GM06990 (cell line): ENCODE results near the gene MOSMO.
"Not testable (repeated sequence)": the region's sequence is repeated elsewhere in the genome, so short reads cannot be mapped to it uniquely, and the experiment has no call there.

Experiments
- DNase-seq: peaks from one replicate; pipeline ENCODE4 v3.0.0-alpha.2; 2011; ENCODE audit not compliant: insufficient read length; ENCODE audit errors: extremely low read depth
- H3K27me3 ChIP-seq: replicated peaks from 2 replicates; pipeline ENCODE4 v1.6.0; 2011; ENCODE audit warnings: low read length; ENCODE audit not compliant: control insufficient read depth, insufficient read depth
- H3K36me3 ChIP-seq: 2 replicates; pipeline ENCODE4 v1.5.1; 2011; ENCODE audit warnings: low read length; ENCODE audit not compliant: control insufficient read depth, insufficient read depth
- H3K4me3 ChIP-seq: replicated peaks from 2 replicates; pipeline ENCODE4 v1.5.1; 2011; ENCODE audit warnings: low read depth, mild to moderate bottlenecking, control low read depth, low read length
- TF ChIP-seq, protein P1 (sequence below): IDR thresholded peaks from 2 replicates; pipeline ENCODE4 v1.5.1; 2011; ENCODE audit warnings: low read length, control low read depth, mild to moderate bottlenecking, inconsistent platforms; ENCODE audit not compliant: insufficient read depth, poor library complexity, severe bottlenecking

MOSMO gene

DNA sequence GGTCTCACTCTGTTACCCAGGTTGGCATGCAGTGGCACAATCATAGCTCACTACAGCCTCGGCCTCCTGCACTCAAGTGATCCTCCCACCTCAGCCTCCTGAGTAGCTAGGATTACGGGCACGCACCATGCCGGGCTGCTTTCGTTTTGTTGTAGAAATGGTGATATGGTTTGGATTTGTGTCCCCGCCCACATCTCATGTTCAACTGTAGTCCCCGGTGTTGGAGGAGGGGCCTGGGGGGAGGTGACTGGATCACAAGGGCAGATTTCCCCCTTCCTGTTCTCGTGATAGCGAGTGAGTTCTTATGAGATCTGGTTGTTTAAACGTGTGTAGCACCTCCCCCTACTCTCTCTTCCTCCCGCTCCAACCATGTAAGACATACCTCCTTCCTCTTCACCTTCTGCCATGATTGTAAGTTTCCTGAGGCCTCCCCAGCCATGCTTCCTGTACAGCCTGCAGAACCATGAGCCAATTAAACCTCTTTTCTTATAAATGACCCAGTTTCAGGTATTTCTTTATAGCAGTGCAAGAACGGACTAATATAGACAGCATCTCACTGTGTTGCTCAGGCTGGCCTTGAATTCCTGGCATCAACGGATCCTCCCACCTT, 12.9 kb upstream of the MOSMO start:
- no peak for DNase-seq

DNA sequence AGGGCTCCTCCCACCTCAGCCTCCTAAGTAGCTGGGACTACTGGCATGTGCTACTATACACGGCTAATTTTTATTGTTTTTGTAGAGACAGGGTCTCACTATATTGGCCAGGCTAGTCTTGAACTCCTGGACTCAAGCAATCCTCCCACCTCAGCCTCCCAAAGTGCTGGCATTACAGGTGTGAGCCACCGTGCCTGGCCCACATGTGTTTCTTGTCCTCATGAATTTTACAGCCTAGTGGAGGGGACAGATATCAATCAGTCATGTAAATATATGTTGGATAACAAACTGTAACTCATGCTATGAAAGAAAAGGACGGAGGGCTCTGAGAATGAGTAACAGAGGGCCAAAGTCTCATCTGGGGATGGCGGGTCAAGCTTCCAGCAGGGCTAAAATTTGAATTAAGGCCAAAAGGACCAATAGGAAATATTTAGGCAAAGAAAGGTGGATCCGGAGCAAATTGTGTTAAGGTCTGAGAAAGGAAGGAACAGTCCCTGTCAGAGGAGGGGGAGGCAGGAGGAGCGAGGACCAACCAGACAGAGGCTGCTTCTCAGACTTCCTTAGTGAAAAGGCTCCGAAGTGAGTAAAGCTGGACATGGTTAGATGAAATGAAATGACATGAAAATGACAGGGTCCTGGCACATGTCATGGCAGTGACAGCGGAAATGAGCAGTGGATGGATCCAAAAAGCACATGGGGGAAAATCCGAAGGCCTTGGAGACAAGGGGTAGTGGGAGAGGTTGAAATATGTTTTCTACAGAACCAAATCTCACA, 10.8 kb upstream of the MOSMO start:
- Histone ChIP-seq H3K27me3 (no peaks in the 10 kb centered on the region), H3K4me3 (no peak overlapping the region), H3K36me3 (no peaks in the 10 kb centered on the region)
- TF ChIP-seq, protein P1, sequence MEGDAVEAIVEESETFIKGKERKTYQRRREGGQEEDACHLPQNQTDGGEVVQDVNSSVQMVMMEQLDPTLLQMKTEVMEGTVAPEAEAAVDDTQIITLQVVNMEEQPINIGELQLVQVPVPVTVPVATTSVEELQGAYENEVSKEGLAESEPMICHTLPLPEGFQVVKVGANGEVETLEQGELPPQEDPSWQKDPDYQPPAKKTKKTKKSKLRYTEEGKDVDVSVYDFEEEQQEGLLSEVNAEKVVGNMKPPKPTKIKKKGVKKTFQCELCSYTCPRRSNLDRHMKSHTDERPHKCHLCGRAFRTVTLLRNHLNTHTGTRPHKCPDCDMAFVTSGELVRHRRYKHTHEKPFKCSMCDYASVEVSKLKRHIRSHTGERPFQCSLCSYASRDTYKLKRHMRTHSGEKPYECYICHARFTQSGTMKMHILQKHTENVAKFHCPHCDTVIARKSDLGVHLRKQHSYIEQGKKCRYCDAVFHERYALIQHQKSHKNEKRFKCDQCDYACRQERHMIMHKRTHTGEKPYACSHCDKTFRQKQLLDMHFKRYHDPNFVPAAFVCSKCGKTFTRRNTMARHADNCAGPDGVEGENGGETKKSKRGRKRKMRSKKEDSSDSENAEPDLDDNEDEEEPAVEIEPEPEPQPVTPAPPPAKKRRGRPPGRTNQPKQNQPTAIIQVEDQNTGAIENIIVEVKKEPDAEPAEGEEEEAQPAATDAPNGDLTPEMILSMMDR, result no peak
- DNase-seq, result no peak

More for the DNA sequence above, 12.9 kb upstream of the MOSMO start:
- TF ChIP-seq, protein P1, result no peak
- no peaks in the 10 kb centered on the region for H3K36me3 ChIP-seq
- H3K4me3 ChIP-seq, result no peak overlapping the region
- no peaks in the 10 kb centered on the region for H3K27me3 ChIP-seq

DNA sequence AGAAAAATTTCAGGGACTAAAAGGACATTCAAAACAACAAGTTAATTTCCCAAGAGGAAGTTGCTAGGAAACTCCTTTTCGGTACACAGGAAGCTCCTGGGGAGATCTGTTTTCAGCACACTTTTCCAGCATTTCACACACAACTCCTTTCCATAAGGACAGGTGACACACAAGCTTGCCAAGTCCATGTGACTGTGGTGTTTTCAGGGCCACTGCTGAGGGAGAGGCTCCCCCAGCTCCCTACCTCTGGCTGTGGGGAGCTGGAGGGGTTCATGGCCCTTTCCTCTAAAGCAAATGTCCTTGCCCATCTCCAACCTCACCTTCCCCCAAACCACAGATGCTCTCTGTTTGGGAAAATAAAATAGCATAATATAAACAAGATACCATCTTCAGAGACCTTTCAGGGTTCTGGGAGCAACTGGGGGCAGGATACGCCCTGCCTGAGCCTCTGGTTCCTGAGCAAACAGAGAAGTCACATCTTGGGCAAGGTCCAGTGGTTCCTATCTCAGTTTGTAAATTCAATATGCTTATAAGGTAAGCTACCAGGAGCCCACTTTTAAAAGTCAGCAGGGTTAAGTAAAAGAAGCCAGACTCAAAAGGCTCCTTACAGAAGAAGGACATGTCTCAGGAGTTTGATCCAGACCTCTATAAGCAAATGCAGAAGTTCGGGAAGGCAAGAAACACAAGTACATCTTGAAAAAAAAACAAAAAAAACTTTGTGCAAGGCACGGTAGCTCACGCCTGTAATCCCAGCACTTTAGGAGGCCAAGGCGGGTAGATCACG, 10.0 kb upstream of the MOSMO start:
- Histone ChIP-seq H3K27me3 (no peaks in the 10 kb centered on the region), H3K4me3 (no peak overlapping the region), H3K36me3 (no peaks in the 10 kb centered on the region)
- TF ChIP-seq, protein P1, result no peak
- DNase-seq, result no peak

DNA sequence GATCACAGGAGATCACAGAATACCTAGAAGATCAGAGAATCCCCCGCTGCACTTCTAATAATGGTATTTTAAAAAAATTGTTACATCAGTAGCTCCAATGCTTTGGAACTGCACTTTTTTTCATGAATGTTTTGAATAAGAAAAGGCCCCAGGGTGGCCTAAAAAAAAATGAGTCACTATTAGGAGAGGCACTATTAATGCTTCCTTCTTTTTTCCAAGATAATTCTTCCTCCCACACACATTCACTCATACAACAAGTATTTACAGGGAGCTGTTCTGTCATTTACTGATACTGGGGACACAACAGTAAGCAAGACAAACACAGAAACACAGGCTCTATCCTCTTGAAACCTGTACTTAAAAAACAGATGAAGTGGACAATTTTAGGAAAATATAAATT, 6.3 kb upstream of the MOSMO start:
- no peaks in the 10 kb centered on the region for H3K36me3 ChIP-seq

DNA sequence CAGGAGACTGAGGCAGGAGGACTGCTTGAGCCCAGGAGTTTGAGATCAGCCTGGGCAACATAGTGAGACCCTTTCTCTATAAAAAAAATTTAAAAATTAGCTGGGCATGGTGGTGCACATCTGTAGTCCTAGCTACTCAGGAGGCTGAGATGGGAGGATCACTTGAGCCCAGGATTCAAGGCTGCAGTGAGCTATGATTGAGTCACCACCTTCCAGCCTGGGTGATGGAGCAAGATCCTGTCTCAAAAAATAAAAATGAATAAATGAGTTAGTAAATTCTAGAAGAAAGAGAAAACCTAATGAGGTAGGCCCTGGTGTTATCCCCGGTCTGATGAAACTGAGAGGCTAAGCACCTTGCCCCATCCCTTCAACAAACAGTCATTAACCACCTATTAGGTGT, 5.9 kb upstream of the MOSMO start:
- H3K4me3 ChIP-seq, DNase-seq, H3K36me3 ChIP-seq, H3K27me3 ChIP-seq: not testable (repeated sequence)

More for the DNA sequence above, 6.3 kb upstream of the MOSMO start:
- H3K4me3 ChIP-seq, result no peak overlapping the region
- H3K27me3 ChIP-seq, result no peaks in the 10 kb centered on the region
- DNase-seq, result no peak
- TF ChIP-seq, protein P1, result no peak

DNA sequence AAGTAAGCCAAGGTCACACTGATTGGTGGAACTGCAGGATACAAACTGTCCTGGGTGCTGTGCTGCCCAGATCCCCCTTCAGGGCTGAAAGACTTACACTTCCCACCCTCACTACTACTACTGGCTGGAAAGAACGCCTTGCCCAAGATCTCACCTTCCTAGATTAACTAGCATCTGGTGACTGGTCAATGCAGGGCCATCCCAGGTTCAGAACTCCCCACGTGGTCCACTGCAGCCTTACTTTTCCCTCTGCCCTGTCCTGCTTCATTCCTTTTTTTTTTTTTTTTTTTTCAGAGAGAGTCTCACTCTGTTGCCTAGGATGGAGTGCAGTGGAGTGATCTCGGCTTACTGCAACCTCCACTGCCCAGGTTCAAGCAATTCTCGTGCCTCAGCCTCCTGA, 4.7 kb upstream of the MOSMO start:
- Histone ChIP-seq H3K36me3 (no peaks in the 10 kb centered on the region), H3K27me3 (no peaks in the 10 kb centered on the region), H3K4me3 (no peak overlapping the region)
- DNase-seq, result no peak
- TF ChIP-seq, protein P1, result no peak
